ENCODE results near the gene PLD6.

The PLD6 gene

GRCh38 chr17:17196776-17197175, 9.4 kb downstream of the PLD6 start:
- TF ChIP-seq FOXP2 (optimal IDR thresholded peaks at IDR 0.05; ENCODE audit: borderline replicate concordance, extremely low read depth, extremely low read length, insufficient read depth) (no peak), SIN3A (IDR thresholded peaks at IDR 0.05; ENCODE audit: borderline replicate concordance, insufficient read depth, low read length) (no peak), POLR2AphosphoS5 (IDR thresholded peaks at IDR 0.05; ENCODE audit: low read depth, low read length) (no peak; the same call in 1 of the 2 replicates), TAF1 (IDR thresholded peaks at IDR 0.05; ENCODE audit: borderline replicate concordance, insufficient read depth, low read length) (no peak)
- TF ChIP-seq, protein P1, sequence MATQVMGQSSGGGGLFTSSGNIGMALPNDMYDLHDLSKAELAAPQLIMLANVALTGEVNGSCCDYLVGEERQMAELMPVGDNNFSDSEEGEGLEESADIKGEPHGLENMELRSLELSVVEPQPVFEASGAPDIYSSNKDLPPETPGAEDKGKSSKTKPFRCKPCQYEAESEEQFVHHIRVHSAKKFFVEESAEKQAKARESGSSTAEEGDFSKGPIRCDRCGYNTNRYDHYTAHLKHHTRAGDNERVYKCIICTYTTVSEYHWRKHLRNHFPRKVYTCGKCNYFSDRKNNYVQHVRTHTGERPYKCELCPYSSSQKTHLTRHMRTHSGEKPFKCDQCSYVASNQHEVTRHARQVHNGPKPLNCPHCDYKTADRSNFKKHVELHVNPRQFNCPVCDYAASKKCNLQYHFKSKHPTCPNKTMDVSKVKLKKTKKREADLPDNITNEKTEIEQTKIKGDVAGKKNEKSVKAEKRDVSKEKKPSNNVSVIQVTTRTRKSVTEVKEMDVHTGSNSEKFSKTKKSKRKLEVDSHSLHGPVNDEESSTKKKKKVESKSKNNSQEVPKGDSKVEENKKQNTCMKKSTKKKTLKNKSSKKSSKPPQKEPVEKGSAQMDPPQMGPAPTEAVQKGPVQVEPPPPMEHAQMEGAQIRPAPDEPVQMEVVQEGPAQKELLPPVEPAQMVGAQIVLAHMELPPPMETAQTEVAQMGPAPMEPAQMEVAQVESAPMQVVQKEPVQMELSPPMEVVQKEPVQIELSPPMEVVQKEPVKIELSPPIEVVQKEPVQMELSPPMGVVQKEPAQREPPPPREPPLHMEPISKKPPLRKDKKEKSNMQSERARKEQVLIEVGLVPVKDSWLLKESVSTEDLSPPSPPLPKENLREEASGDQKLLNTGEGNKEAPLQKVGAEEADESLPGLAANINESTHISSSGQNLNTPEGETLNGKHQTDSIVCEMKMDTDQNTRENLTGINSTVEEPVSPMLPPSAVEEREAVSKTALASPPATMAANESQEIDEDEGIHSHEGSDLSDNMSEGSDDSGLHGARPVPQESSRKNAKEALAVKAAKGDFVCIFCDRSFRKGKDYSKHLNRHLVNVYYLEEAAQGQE (IDR thresholded peaks at IDR 0.05; ENCODE audit: insufficient read depth in 1 of 2, low read depth in 2 of 2, low read length in 2 of 2) = no peak

DNA sequence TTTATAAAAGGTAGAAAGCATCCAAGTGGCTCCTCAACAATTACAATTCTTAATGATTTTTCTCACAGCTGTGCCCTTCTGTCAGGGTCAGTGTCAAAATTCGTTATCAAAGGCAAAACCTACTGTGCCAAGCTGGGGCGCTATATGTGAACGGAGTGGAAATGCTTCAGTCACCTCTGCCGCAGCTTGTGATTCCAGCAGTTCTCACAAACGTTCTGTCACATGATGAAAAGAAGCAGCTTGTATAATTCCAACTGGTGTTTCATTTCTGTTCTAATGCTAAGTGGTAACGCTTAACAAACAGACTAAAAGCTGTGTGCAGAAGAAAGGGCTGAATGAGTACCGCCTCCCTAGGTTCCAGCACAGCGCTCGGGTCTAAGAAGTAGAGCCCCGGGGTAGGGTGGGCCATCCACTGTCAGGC, 14.2 kb downstream of the PLD6 start:
- TF ChIP-seq POLR2AphosphoS5 (IDR thresholded peaks at IDR 0.05; ENCODE audit: low read depth, low read length) (no peak), FOXP2 (optimal IDR thresholded peaks at IDR 0.05; ENCODE audit: borderline replicate concordance, extremely low read depth, extremely low read length, insufficient read depth) (no peak), SIN3A (IDR thresholded peaks at IDR 0.05; ENCODE audit: borderline replicate concordance, insufficient read depth, low read length) (no peak), TAF1 (IDR thresholded peaks at IDR 0.05; ENCODE audit: borderline replicate concordance, insufficient read depth, low read length) (no peak)
- TF ChIP-seq, protein P1 (IDR thresholded peaks at IDR 0.05; ENCODE audit: insufficient read depth in 1 of 2, low read depth in 2 of 2, low read length in 2 of 2) = no peak

DNA sequence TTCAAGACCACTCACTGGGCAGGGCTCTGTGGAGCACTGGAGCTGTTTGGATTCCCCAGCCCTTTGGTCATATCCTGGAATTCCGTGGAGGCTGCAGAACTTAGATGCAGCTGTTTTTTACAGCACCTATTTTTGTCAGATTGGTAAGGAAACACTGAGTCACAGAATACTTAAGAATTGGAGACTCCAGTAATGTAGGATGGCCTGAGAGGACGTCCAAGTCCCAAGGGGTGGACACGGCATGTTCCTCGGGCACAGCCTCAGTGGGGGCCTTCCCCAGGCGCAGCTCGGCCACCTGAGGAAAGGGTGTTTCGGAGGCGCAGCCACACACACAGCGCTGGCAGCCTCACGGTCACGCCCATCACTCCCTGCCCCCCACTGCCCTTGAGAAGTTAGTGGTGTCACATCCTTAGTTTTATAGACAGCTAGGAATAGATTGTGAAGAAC, 14.8 kb downstream of the PLD6 start:
- TF ChIP-seq POLR2AphosphoS5 (IDR thresholded peaks at IDR 0.05; ENCODE audit: low read depth, low read length) (no peak), FOXP2 (optimal IDR thresholded peaks at IDR 0.05; ENCODE audit: borderline replicate concordance, extremely low read depth, extremely low read length, insufficient read depth) (no peak), TAF1 (IDR thresholded peaks at IDR 0.05; ENCODE audit: borderline replicate concordance, insufficient read depth, low read length) (no peak), SIN3A (IDR thresholded peaks at IDR 0.05; ENCODE audit: borderline replicate concordance, insufficient read depth, low read length) (no peak)
- TF ChIP-seq, protein P1 (IDR thresholded peaks at IDR 0.05; ENCODE audit: insufficient read depth in 1 of 2, low read depth in 2 of 2, low read length in 2 of 2) = no peak

- TF ChIP-seq TAF1 (IDR thresholded peaks at IDR 0.05; ENCODE audit: borderline replicate concordance, insufficient read depth, low read length) = no peak
- TF ChIP-seq, protein P1 (IDR thresholded peaks at IDR 0.05; ENCODE audit: insufficient read depth in 1 of 2, low read depth in 2 of 2, low read length in 2 of 2) = no peak
- no peak for TF ChIP-seq POLR2AphosphoS5 (IDR thresholded peaks at IDR 0.05; ENCODE audit: low read depth, low read length)
- no peak for TF ChIP-seq SIN3A (IDR thresholded peaks at IDR 0.05; ENCODE audit: borderline replicate concordance, insufficient read depth, low read length)
- no peak for TF ChIP-seq FOXP2 (optimal IDR thresholded peaks at IDR 0.05; ENCODE audit: borderline replicate concordance, extremely low read depth, extremely low read length, insufficient read depth)
Observed at GRCh38 chr17:17190188-17190587, 15.9 kb downstream of the PLD6 start.

DNA sequence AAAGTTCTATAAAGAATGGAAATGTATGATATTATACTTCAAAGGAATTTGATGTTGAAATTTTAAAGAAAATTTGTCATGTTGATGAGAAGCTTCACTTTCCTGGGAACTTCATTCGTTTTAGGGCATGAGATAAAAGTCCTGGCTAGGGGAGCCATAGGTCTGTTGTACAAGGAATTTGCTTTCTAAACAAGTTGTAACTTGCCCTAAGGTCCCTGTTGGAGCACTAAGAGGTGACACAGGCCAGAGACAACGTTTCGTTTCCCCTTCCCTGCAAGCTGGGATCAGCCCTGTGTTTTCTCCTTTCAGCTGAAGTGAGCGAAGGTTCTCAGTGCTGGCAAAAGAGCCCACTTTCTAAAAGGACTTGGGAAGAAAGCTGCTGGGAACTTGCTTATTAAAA, 16.6 kb downstream of the PLD6 start:
- TF ChIP-seq POLR2AphosphoS5 (IDR thresholded peaks at IDR 0.05; ENCODE audit: low read depth, low read length) (no peak), SIN3A (IDR thresholded peaks at IDR 0.05; ENCODE audit: borderline replicate concordance, insufficient read depth, low read length) (no peak), TAF1 (IDR thresholded peaks at IDR 0.05; ENCODE audit: borderline replicate concordance, insufficient read depth, low read length) (no peak), FOXP2 (optimal IDR thresholded peaks at IDR 0.05; ENCODE audit: borderline replicate concordance, extremely low read depth, extremely low read length, insufficient read depth) (no peak)
- TF ChIP-seq, protein P1 (IDR thresholded peaks at IDR 0.05; ENCODE audit: insufficient read depth in 1 of 2, low read depth in 2 of 2, low read length in 2 of 2) = no peak
